Omental fat pad (tissue), 4 donors: ENCODE measurements around the gene SIX2. TPM values are rescaled to one million over a fixed set of nuclear protein-coding genes. Genes with fewer than 3 reads are reported as not detected.

Source experiments
- ATAC-seq: fragments of 150-250 bp; one replicate; pipeline ENCODE4 v1.9.1; 2016; ENCODE audit warnings: mild to moderate bottlenecking, moderate library complexity; ENCODE audit not compliant: low FRiP score
- DNase-seq: peaks from one replicate; pipeline ENCODE4 v3.0.0-alpha.2; 2019; ENCODE audit warnings: low spot score
- CTCF ChIP-seq, 3 donors: fragments of 450-650 bp; IDR thresholded peaks; one replicate each; pipeline ENCODE4 v1.5.1; 2016 to 2017; ENCODE audit warnings: antibody characterized with exemption in 3 of 3, mild to moderate bottlenecking in 3 of 3, moderate library complexity in 2 of 3
- total RNA-seq, 4 donors: library from RNA; depleted of rRNA; stranded (reverse); fragments of >200 nt; gene quantifications; one replicate each; pipeline ENCODE4 v1.1.0, GENCODE V29; 2016

SIX2 gene
- total RNA-seq, 4 donors from 2014 or later: 3.6 to 26.3 (median 12.7) TPM

- no peak for DNase-seq
- TF ChIP-seq CTCF (IDR thresholded peaks at IDR 0.05): no peak
- ATAC-seq: no peak
Measured at GRCh38 chr2:44975571-44976450, 33.4 kb downstream of the SIX2 start.

- no peak for ATAC-seq
- TF ChIP-seq CTCF (IDR thresholded peaks at IDR 0.05): no peak
- DNase-seq: no peak
Measured at GRCh38 chr2:44974064-44974715, 35.1 kb downstream of the SIX2 start.

- TF ChIP-seq CTCF (IDR thresholded peaks at IDR 0.05): no peak
- ATAC-seq: no peak
- DNase-seq: no peak
Measured at GRCh38 chr2:44972771-44973535, 36.3 kb downstream of the SIX2 start.

GRCh38 chr2:44970846-44971450 is 38.3 kb downstream of the SIX2 start:
- DNase-seq: no peak
- no peak for ATAC-seq
- TF ChIP-seq CTCF (IDR thresholded peaks at IDR 0.05): no peak

GRCh38 chr2:44969936-44970335 is 39.3 kb downstream of the SIX2 start:
- no peak for DNase-seq
- TF ChIP-seq CTCF (IDR thresholded peaks at IDR 0.05): no peak
- no peak for ATAC-seq

- DNase-seq: no peak
- no peak for TF ChIP-seq CTCF (IDR thresholded peaks at IDR 0.05)
- ATAC-seq: no peak
Measured at GRCh38 chr2:44967727-44968432, 41.4 kb downstream of the SIX2 start.
